Suprapubic skin (tissue), 4 donors: ENCODE results near the gene DCLRE1B. TPM values are rescaled to one million over a fixed set of nuclear protein-coding genes. Genes with fewer than 3 reads are reported as not detected.

Source experiments
- DNase-seq, 2 donors: peaks; one replicate each; pipeline ENCODE4 v3.0.0-alpha.2; 2019; ENCODE audit warnings: low spot score in 2 of 2
- H3K27ac ChIP-seq: fragments of 200-600 bp; sonication (generic); one replicate; pipeline ENCODE4 v1.5.1; 2019
- H3K27me3 ChIP-seq: fragments of 200-600 bp; sonication (generic); one replicate; pipeline ENCODE4 v1.5.1; 2019
- H3K36me3 ChIP-seq: fragments of 200-600 bp; sonication (generic); one replicate; pipeline ENCODE4 v1.5.1; 2019
- H3K4me1 ChIP-seq: fragments of 200-600 bp; sonication (generic); one replicate; pipeline ENCODE4 v1.5.1; 2019
- H3K4me3 ChIP-seq: fragments of 200-600 bp; sonication (generic); one replicate; pipeline ENCODE4 v1.5.1; 2019; ENCODE audit warnings: mild to moderate bottlenecking
- H3K9me3 ChIP-seq: fragments of 200-600 bp; sonication (generic); one replicate; pipeline ENCODE4 v1.5.1; 2019
- EP300 ChIP-seq: sonication (generic); formaldehyde crosslinking; IDR thresholded peaks from one replicate; pipeline ENCODE4 v1.6.1; 2017; ENCODE audit warnings: antibody characterized with exemption
- POLR2A ChIP-seq, 2 donors: fragments of 450-650 bp; IDR thresholded peaks; one replicate each; pipeline ENCODE4 v1.6.1; 2017; ENCODE audit warnings: antibody characterized with exemption in 2 of 2, mild to moderate bottlenecking in 2 of 2, moderate library complexity in 2 of 2
- POLR2AphosphoS5 ChIP-seq, 3 donors: sonication (generic); formaldehyde crosslinking; IDR thresholded peaks; one replicate each; pipeline ENCODE4 v1.6.1; 2017; ENCODE audit warnings: antibody characterized with exemption in 3 of 3
- WGBS: methylation state at CpG from one replicate; pipeline ENCODE4 v1.1.5; 2018; 5-methylcytosine and 5-hydroxymethylcytosine counted together
- total RNA-seq, 4 donors: library from RNA; depleted of rRNA; stranded (reverse); fragments of >200 nt; gene quantifications; one replicate each; pipeline ENCODE4 v1.1.0, GENCODE V29; 2016
- TF ChIP-seq, protein P1 (sequence below), 2 donors: fragments of 200-600 bp in 1 of 2; fragments of 450-650 bp in 1 of 2; sonication (generic) in 1 of 2; IDR thresholded peaks; one replicate each; pipeline ENCODE4 v1.5.1; 2016 to 2019; ENCODE audit warnings: antibody characterized with exemption in 2 of 2, mild to moderate bottlenecking in 1 of 2, moderate library complexity in 1 of 2

DCLRE1B gene
- total RNA-seq, 4 donors from 2014 or later, result 4.3 to 8.9 (median 6.3) TPM

DNA sequence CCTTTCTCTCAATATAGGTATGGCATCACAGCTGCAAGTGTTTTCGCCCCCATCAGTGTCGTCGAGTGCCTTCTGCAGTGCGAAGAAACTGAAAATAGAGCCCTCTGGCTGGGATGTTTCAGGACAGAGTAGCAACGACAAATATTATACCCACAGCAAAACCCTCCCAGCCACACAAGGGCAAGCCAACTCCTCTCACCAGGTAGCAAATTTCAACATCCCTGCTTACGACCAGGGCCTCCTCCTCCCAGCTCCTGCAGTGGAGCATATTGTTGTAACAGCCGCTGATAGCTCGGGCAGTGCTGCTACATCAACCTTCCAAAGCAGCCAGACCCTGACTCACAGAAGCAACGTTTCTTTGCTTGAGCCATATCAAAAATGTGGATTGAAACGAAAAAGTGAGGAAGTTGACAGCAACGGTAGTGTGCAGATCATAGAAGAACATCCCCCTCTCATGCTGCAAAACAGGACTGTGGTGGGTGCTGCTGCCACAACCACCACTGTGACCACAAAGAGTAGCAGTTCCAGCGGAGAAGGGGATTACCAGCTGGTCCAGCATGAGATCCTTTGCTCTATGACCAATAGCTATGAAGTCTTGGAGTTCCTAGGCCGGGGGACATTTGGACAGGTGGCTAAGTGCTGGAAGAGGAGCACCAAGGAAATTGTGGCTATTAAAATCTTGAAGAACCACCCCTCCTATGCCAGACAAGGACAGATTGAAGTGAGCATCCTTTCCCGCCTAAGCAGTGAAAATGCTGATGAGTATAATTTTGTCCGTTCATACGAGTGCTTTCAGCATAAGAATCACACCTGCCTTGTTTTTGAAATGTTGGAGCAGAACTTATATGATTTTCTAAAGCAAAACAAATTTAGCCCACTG lies 35.5 kb downstream of the DCLRE1B start:
- Histone ChIP-seq H3K9me3 (no peaks in the 10 kb centered on the region), H3K4me1 (peaks cover 28% of the 10 kb centered on the region), H3K36me3 (peaks cover 25% of the 10 kb centered on the region), H3K4me3 (no peak overlapping the region), H3K27ac (no peak overlapping the region), H3K27me3 (no peaks in the 10 kb centered on the region)
- DNase-seq, result no peak
- WGBS, result 80% methylated on average over 16 of the region's 16 CpGs
- TF ChIP-seq, protein P1, sequence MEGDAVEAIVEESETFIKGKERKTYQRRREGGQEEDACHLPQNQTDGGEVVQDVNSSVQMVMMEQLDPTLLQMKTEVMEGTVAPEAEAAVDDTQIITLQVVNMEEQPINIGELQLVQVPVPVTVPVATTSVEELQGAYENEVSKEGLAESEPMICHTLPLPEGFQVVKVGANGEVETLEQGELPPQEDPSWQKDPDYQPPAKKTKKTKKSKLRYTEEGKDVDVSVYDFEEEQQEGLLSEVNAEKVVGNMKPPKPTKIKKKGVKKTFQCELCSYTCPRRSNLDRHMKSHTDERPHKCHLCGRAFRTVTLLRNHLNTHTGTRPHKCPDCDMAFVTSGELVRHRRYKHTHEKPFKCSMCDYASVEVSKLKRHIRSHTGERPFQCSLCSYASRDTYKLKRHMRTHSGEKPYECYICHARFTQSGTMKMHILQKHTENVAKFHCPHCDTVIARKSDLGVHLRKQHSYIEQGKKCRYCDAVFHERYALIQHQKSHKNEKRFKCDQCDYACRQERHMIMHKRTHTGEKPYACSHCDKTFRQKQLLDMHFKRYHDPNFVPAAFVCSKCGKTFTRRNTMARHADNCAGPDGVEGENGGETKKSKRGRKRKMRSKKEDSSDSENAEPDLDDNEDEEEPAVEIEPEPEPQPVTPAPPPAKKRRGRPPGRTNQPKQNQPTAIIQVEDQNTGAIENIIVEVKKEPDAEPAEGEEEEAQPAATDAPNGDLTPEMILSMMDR (IDR thresholded peaks at IDR 0.05), result no peak
- TF ChIP-seq POLR2A (IDR thresholded peaks at IDR 0.05), result no peak
- no peak for TF ChIP-seq EP300
- no peak for TF ChIP-seq POLR2AphosphoS5 (IDR thresholded peaks at IDR 0.05)

DNA sequence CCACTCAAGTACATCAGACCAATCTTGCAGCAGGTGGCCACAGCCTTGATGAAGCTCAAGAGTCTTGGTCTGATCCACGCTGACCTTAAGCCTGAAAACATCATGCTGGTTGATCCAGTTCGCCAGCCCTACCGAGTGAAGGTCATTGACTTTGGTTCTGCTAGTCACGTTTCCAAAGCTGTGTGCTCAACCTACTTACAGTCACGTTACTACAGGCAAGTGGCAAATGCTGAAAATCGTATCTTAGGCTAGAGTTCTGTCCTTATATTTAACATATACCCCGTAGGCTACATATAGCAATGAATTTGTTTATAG lies 36.1 kb downstream of the DCLRE1B start:
- WGBS, result 91% methylated on average over 7 of the region's 7 CpGs
- no peak overlapping the region for H3K27ac ChIP-seq

DNA sequence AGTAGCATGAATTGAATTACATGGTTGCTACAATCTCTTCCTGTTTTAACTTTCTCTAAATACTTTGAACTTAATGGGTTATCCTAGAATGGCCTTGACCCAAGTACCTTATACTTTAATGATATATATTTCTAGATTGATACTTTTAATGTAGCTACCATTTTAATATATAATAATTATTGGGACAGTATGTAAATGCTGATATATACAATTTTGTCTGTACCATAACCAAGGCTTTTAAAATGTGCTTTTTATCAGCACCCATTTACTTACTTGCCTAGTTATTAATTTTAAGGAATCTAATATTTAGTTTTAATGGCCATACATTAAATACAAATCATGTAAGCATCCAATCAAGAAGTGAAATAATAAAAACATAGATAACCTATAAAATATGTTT lies 37.4 kb downstream of the DCLRE1B start:
- TF ChIP-seq EP300, result no peak
- no peak for TF ChIP-seq POLR2A (IDR thresholded peaks at IDR 0.05)
- TF ChIP-seq, protein P1 (IDR thresholded peaks at IDR 0.05), result no peak
- TF ChIP-seq POLR2AphosphoS5 (IDR thresholded peaks at IDR 0.05), result no peak
- Histone ChIP-seq H3K9me3 (no peaks in the 10 kb centered on the region), H3K36me3 (peaks cover 25% of the 10 kb centered on the region), H3K27me3 (no peaks in the 10 kb centered on the region), H3K27ac (no peak overlapping the region), H3K4me1 (peaks cover 29% of the 10 kb centered on the region), H3K4me3 (no peak overlapping the region)
- no peak for DNase-seq

More for the DNA sequence above, 36.1 kb downstream of the DCLRE1B start:
- DNase-seq, result no peak
- H3K9me3 ChIP-seq, result no peaks in the 10 kb centered on the region
- no peak for TF ChIP-seq POLR2A (IDR thresholded peaks at IDR 0.05)
- no peak for TF ChIP-seq POLR2AphosphoS5 (IDR thresholded peaks at IDR 0.05)
- no peak for TF ChIP-seq EP300
- TF ChIP-seq, protein P1 (IDR thresholded peaks at IDR 0.05), result no peak
- peaks cover 25% of the 10 kb centered on the region for H3K4me1 ChIP-seq
- H3K27me3 ChIP-seq, result no peaks in the 10 kb centered on the region
- peaks cover 25% of the 10 kb centered on the region for H3K36me3 ChIP-seq
- H3K4me3 ChIP-seq, result no peak overlapping the region

DNA sequence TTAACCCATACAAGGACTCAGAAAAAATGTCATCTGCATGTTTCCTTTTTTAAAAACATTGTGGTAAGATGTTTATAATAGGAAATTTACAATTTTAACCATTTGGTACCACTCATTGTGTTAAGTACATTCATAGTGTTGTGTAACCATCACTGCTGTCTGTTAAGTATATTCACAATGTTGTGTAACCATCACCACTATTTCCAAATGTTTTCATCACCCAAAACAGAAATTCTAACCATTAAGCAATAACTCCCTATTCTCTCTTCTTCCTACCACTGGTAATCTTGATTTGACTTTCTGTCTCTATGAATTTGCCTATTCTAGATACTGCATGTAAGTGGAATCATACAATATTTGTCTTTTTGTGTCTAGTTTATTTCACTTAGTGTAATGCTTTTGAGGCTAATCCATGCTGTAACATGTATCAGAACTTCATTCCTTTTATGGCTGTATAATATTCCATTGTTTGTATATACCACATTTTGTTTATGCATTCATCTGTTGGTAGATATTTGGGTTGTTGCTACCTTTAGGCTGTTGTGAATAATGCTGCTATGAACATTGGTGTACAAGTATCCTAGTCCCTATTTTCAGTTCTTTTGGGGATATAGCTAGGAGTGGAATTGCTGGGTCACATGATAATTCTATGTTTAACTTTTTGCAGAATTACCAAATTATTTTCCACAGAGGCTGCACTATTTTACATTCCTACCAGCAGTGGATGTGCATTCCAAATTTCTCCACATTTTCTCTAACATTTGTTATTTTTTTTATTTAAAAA lies 38.1 kb downstream of the DCLRE1B start:
- H3K36me3 ChIP-seq, result peaks cover 25% of the 10 kb centered on the region
- H3K4me3 ChIP-seq, result no peak overlapping the region
- H3K4me1 ChIP-seq, result peaks cover 35% of the 10 kb centered on the region
- no peaks in the 10 kb centered on the region for H3K9me3 ChIP-seq
- no peak overlapping the region for H3K27ac ChIP-seq
- H3K27me3 ChIP-seq, result no peaks in the 10 kb centered on the region
- TF ChIP-seq, protein P1 (IDR thresholded peaks at IDR 0.05), result no peak
- TF ChIP-seq POLR2AphosphoS5 (IDR thresholded peaks at IDR 0.05) (no peak), EP300 (no peak), POLR2A (IDR thresholded peaks at IDR 0.05) (no peak)
- DNase-seq, result no peak

DNA sequence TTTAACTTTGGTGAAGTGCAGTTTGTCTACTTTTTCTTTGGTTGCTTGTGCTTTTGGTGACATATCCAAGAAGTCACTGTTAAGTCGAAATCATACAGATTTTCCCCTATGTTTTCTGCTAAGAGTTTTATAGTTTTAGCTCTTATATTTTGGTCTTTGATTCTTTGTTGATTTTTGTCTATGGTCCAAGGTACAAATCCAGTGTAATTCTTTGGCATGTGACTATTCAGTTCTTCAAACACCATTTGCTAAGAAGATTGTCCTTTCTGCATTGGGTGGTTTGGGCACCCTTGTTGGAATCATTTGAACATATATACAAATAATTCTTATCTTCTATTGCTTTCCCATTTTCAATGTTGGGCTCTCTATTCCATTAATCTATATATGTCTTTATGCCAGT lies 40.2 kb downstream of the DCLRE1B start:
- H3K27ac ChIP-seq, result no peak overlapping the region
- no peaks in the 10 kb centered on the region for H3K9me3 ChIP-seq
- peaks cover 27% of the 10 kb centered on the region for H3K4me1 ChIP-seq
- 100% methylated on average over 1 of the region's 1 CpG for WGBS
- DNase-seq, result no peak
- H3K4me3 ChIP-seq, result no peak overlapping the region
- peaks cover 24% of the 10 kb centered on the region for H3K36me3 ChIP-seq
- TF ChIP-seq POLR2A (IDR thresholded peaks at IDR 0.05) (no peak), POLR2AphosphoS5 (IDR thresholded peaks at IDR 0.05) (no peak), EP300 (no peak)
- TF ChIP-seq, protein P1 (IDR thresholded peaks at IDR 0.05), result no peak
- no peaks in the 10 kb centered on the region for H3K27me3 ChIP-seq
